SK-N-SH treated with all-trans-retinoic acid at 6 μM for 48 hours (cell line): Measurements from ENCODE around the gene WDR46.

Experiments used
- ESRRG ChIP-seq: fragments of 250-450 bp; sonication (Bioruptor Pico); IDR thresholded peaks from 2 replicates; pipeline ENCODE4 v1.6.1; 2021; ENCODE audit warnings: mild to moderate bottlenecking
- ISL1 ChIP-seq: fragments of 250-450 bp; sonication (Bioruptor Pico); IDR thresholded peaks from 2 replicates; pipeline ENCODE4 v2.1.2; 2022; ENCODE audit warnings: mild to moderate bottlenecking, moderate library complexity
- PPARA ChIP-seq: fragments of 250-450 bp; sonication (Bioruptor Pico); IDR thresholded peaks from 2 replicates; pipeline ENCODE4 v1.5.0; 2020; ENCODE audit warnings: mild to moderate bottlenecking, borderline replicate concordance
- RARB ChIP-seq: fragments of 250-450 bp; sonication (Bioruptor Pico); IDR thresholded peaks from 2 replicates; pipeline ENCODE4 v1.8.0; 2021; ENCODE audit warnings: mild to moderate bottlenecking, moderate library complexity
- TOX ChIP-seq: fragments of 250-450 bp; sonication (Bioruptor Pico); IDR thresholded peaks from 2 replicates; pipeline ENCODE4 v1.8.0; 2021; ENCODE audit warnings: mild to moderate bottlenecking, moderate library complexity, borderline replicate concordance
- TSHZ2 ChIP-seq: fragments of 250-450 bp; sonication (Bioruptor Pico); IDR thresholded peaks from 2 replicates; pipeline ENCODE4 v1.5.0; 2020; ENCODE audit warnings: mild to moderate bottlenecking, moderate library complexity
- ZFP30 ChIP-seq: fragments of 450-650 bp; formaldehyde crosslinking; IDR thresholded peaks from 2 replicates; pipeline ENCODE4 v1.5.0; 2022; ENCODE audit warnings: mild to moderate bottlenecking, moderate library complexity
- ZNF8 ChIP-seq: fragments of 450-650 bp; formaldehyde crosslinking; IDR thresholded peaks from 2 replicates; pipeline ENCODE4 v1.5.0; 2020; ENCODE audit warnings: mild to moderate bottlenecking, moderate library complexity

DNA sequence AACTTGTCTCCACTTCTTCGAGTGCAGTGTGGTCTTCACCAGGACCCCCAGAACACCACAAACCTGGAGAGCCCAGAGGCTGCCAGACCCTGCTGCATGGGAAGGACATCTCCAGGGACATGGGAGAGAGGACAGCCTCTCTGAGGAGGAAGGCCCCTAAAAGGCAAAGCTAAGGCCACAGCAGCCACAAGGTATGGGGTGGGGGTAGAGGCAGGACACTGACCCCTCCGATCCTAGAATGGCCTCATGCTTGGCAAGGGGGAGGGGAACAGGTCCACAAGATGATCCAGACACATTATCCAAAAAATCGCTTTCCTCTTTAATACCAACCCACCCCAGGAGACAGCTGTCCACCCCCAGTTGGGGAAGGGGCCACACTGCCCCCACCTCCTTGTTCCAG lies 10.2 kb downstream of the WDR46 start:
- TF ChIP-seq TOX = no peak
- no peak for TF ChIP-seq ZFP30
- no peak for TF ChIP-seq TSHZ2 (CRISPR knock-in tag)
- TF ChIP-seq RARB (CRISPR knock-in tag) = no peak
- no peak for TF ChIP-seq ISL1
- TF ChIP-seq PPARA (CRISPR knock-in tag) = no peak
- no peak for TF ChIP-seq ESRRG
- no peak for TF ChIP-seq ZNF8 (CRISPR knock-in tag)
